HG03066 (cell line): ENCODE data around the gene C11orf86.
"Not testable (repeated sequence)": the region's sequence is repeated elsewhere in the genome, so short reads cannot be mapped to it uniquely, and the experiment has no call there.

Experiments
- ATAC-seq: cut with Tn5 transposase; IDR thresholded peaks from one replicate; pipeline ENCODE4 v1.9.1; 2021; ENCODE audit warnings: low read depth; ENCODE audit not compliant: unreplicated experiment

C11orf86 gene

DNA sequence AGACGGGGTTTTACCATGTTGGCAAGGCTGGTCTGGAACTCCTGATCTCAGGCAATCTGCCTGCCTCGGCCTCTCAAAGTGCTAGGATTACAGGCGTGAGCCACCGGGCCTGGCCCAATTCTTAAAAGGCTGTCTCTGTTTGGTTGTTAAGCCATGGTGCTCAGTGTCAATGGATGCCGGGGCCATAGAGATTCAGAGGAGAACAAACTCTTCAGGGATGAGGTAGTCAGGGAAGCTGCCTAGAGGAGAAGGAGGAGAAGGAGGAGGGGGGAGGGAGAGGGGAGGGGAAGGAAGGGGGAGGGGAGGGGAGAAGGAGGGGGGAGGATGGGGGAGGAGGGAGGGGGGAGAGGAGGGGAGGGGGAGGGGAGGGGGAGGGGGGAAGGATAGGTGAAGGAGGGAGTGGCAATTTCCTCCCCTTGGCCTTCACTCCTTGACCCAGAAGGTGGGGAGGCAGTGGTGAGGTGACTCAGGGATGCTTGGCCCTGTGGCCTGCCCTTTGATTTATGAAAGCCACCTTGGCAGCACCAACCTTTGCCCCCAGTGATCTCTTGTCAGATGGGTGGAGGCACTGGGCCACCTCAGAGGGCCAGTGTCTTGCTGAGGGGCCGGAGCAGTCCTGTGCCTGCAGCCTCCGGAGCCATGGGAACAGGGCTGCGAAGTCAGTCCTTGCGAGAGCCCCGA is at the start of gene C11orf86:
C11orf86 (plus strand) TSS at position 581 of the 681 bp plus-strand sequence; CDS start at position 640, 59 bp downstream.
- ATAC-seq, result no peak

- ATAC-seq, result no peak
Measured at GRCh38 chr11:66929753-66930152, 45.4 kb upstream of the C11orf86 start.

- ATAC-seq, result no peak
Measured at GRCh38 chr11:66932543-66932942, 42.6 kb upstream of the C11orf86 start.

DNA sequence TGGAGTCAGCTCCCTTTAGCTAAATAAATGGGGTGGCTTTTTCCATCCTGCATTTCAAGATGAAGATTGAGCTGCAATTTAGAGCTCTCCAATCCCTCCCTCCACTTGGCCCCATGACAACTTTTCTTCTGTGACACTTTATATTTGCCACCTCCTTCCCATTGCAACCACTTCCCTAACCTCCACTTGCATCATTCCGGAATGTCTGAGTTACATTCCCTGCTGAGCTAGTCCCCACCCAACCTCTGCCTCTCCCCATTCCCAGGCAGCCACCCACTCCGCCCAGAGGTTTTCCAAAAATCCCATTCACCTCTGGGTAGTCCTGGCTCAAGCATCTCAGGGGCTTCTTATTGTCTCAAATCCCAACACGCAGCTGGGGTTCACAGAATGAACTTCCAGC is 41.6 kb upstream of the C11orf86 start:
- ATAC-seq, result no peak

GRCh38 chr11:66934950-66935779 is 39.9 kb upstream of the C11orf86 start:
- no peak for ATAC-seq

DNA sequence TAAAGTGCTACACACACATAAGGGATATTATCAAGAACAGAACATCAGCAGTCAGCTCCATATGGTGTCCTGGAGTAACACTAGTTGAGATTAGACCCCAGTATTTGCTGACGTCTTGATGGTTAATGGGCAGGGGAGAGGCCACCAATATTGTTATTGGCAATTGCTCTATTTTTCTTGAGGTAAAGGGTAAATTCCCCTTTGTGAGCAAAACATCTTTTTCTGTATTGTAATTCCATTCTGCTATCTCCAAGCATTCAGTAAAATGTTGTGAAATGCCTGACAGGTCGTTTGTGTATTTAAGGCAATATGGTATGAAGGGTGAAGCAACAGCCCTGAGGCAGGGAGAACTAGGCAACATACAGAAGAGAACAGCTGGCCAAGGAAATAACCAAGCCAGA is 38.8 kb upstream of the C11orf86 start:
- ATAC-seq, result no peak

DNA sequence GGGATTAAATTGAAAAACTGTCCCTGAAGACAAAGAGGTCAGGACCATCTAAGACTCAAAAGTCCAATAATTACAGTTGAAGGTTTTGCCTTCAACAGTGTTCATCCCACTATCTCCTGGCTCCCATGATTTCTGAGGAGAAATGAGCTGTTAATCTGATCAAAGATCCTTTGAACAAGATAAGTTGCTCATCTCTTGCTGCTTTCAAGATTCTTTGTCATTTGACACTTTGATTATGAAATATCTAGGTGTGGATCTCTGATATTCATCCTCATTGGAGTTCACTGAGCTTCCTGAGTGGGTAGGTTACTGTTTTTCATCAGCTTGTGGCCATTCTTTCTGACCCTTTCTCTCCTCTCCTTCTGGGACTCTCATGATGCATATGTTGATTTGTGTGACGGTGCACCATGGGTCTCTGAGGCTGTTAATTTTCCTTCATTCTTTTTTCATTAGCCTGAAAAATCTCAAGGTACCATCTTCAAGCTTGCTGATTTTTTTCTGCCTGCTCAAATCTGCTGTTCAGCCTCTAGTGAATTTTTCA is 37.8 kb upstream of the C11orf86 start:
- no peak for ATAC-seq

GRCh38 chr11:66938582-66939135 is 36.4 kb upstream of the C11orf86 start:
- no peak for ATAC-seq

GRCh38 chr11:66950112-66950535 is 25.0 kb upstream of the C11orf86 start:
- ATAC-seq, result no peak

GRCh38 chr11:66951135-66951534 is 24.0 kb upstream of the C11orf86 start:
- no peak for ATAC-seq

- ATAC-seq, result no peak
Measured at GRCh38 chr11:66951927-66952337, 23.2 kb upstream of the C11orf86 start.

GRCh38 chr11:66953081-66953833 is 21.8 kb upstream of the C11orf86 start:
- ATAC-seq, result no peak

DNA sequence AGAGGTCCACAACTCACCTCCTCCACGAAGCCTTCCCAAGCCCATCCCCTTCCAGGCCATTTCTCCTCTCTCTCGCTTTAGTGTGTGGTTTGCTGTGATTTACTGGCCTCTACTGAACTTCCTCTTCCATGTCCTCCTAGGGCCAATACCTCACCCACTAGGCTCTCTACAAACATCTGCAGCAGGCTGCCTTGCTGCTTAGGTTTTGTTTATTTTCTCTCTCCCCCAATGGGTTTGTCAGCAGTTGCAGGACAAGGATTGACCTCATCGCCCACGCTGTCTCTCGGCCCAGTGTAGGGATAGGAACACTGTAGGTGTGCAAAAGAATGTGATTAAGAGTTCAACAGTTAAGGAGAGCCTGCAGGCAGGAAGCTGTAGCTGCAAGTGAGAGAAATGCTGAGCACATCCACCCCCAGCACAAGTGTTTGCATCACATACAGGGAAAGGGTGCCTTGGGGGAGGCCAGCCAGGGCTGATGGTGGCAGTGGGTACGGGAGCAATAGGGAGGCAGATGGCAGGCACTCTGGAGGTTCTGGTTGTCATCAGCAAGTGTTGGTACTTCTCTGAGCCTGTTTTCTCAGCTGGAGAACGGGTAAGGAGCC is 18.3 kb upstream of the C11orf86 start:
- no peak for ATAC-seq

DNA sequence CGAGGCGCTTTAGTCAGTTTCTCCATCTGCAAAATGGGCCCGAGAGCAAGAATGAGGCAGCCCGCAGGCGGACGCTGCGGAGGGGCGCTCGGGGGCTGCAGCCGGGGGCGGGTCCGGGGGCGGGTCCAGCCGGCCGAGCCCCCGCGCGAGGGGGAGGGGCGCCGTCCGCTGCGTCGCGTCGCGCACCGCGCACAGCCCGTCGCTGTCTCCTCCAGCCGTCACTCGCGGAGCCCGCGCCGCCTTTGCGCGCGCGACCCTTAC is 17.2 kb upstream of the C11orf86 start:
- peak; percentile 19 for ATAC-seq

DNA sequence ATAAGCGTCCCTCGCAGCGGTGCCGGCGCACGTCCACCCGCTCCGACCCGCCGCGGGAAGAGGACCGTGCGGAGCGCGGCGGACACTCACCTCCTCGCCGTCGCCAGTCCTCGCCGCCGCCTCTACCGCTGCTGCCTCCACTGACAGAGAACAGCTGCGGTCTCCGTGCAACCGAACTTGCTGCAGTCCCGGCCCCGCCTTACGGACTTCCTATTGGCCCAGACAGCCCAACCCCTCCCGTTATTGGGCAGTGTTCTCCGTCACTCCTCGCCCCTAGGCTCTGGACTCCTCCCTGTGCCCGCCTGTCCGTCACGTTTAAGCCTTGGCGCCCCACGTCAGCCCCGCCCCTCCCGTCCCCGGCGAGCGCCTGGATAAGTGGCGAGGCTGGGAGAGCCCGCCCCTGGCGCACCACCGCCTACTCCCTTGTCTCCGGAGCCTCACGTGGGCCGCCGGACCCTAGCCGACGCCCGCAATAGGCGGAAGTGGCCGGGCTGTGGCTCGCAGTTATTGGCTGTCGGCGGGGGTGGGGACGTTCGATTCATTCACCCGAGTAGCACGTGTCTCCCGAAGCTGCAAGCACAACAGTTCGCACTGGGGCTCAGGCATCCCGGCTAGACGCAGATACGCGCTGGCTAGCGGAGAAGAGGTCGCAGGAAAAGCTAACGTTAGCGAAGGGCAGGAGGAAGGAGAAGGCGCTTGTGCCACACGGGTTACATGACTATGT is 16.7 kb upstream of the C11orf86 start, which contains the start of gene PC:
PC (minus strand) TSS at position 152 of the 724 bp plus-strand sequence. CDS start 86,224 bp downstream, outside the sequence.
- peak; percentile 93 for ATAC-seq

DNA sequence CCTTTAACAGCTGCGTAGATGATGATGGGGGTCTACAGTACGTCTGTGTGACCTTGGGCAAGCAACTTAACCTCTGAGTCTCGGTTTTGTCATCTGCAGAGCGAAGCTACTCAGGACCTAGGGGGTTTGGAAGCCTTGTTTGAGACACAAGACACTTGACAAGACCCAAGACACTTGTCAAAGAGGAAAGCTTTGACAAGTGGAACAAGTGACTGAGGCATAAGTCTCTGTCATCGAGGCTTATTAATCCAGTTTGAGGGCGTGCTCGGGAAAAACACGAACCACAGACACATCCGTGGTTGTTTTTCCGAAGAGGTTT is 16.2 kb upstream of the C11orf86 start:
- no peak for ATAC-seq

DNA sequence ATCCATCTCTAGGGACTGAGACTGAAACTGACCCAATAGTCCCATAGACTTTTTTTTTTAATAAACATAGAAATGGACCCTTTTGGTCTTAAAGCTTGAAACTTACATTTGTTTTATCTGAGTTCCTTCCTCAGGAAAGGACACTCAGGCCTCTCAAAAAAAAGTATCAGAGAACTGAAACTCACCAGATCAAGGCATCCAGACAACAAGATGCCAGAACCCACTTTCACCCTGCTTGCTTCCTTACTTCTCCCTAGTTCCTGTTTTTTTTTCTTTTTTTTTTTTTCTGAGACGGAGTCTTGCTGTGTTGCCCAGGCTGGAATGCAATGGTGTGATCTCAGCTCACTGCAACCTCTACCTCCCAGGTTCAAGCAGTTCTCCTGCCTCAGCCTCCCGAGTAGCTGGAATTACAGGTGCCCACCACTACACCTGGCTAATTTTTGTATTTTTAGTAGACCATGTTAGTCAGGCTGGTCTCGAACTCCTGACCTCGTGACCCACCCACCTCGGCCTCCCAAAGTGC is 13.4 kb upstream of the C11orf86 start:
- not testable (repeated sequence) for ATAC-seq

- no peak for ATAC-seq
Measured at GRCh38 chr11:66962247-66962646, 12.9 kb upstream of the C11orf86 start.

DNA sequence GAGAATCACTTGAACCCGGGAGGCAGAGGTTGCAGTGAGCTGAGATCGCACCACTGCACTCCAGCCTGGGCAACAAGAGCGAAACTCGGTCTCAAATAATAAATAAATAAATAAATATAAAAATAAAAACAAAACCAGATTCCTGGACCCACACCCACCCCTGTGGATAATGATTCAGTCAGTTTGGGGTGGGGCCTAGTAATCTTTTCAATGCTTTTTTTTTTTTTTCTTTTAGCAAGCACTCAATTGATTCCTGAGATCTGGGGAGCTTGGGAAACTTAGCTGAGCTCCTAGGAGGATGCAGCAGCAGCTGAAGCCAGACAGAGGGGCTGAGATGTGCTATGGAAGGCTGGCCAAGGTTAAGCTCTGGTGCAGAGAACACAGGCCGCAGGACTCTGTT is 12.3 kb upstream of the C11orf86 start:
- ATAC-seq, result no peak

GRCh38 chr11:66964495-66964894 is 10.6 kb upstream of the C11orf86 start:
- no peak for ATAC-seq
